ENCODE data around the gene PTPRC.

GRCh38 chr1:198691063-198691462, 52.2 kb downstream of the PTPRC start:
- TF ChIP-seq CTCF (IDR thresholded peaks at IDR 0.05; ENCODE audit: low read length) (no peak), EZH2 (IDR thresholded peaks at IDR 0.05; ENCODE audit: borderline replicate concordance, low read length) (no peak)

All from OCI-LY1 (cell line).